ENCODE results near the gene FBXW12.

Gene FBXW12

DNA sequence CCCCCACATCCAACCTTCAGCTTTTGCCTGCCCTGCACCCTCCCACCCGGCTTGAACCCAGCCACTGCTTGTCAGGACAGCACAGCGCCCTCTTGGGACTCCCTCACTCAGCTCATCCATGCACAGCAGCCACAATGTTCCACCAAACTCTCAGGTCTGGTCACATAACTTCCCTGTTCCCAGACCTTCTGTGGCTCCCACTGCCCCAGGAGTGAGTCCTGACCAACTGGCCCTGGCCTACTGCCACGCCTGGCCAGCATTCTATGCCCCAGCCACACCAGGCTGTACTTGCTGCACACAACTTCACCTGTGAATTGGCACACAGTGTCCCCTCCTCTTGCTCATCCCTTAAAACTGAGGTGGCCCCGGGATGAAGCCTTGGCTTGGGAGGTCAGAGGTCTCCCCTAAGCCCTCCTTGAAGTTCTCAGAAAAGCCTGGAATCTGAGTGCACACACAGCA is 36.8 kb downstream of the FBXW12 start:
- peak; percentile 47 for DNase-seq

DNA sequence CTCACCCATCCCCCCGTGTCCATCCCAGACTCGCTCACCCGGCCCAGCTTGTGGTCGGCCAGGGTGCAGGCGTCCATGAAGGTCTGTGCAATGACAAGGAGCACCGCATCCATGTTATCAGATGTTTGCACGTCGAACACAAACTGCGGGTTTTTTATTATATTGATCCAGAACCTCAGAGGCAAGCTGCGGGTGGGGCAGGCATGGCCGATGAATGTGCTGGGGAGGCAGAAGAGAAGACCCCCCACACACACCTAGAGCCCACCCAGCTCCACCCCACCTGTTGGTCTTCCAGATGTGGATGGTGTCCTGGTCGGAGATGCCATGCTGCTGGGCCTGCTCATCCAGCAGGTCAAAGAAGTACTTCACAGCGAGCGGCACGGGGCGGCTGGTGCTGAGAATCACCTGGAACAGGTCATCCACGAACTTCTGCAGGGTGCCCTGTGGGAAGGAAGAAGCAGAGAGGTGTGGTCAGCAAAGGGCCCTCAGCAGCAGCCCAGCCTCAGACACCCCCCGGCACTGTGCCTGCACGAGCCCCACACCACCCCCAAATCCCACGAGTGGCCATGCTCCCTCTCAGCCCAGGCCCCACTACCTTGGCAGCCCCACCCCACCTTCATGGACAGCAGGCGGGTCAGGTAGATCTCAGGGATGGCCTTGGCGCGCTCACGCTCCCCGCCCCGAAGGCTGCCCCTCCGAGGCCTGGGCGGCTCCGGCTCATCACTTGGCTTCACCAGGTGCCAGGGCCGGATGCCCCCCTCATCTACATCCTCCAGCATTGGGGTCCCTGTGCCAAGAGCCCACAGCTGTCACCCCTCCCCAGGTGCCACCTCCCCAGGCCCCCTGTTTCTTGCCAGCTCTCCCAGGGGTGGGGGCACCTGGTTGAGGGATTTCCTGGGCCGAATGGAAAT is 37.5 kb downstream of the FBXW12 start:
- DNase-seq = no peak

DNA sequence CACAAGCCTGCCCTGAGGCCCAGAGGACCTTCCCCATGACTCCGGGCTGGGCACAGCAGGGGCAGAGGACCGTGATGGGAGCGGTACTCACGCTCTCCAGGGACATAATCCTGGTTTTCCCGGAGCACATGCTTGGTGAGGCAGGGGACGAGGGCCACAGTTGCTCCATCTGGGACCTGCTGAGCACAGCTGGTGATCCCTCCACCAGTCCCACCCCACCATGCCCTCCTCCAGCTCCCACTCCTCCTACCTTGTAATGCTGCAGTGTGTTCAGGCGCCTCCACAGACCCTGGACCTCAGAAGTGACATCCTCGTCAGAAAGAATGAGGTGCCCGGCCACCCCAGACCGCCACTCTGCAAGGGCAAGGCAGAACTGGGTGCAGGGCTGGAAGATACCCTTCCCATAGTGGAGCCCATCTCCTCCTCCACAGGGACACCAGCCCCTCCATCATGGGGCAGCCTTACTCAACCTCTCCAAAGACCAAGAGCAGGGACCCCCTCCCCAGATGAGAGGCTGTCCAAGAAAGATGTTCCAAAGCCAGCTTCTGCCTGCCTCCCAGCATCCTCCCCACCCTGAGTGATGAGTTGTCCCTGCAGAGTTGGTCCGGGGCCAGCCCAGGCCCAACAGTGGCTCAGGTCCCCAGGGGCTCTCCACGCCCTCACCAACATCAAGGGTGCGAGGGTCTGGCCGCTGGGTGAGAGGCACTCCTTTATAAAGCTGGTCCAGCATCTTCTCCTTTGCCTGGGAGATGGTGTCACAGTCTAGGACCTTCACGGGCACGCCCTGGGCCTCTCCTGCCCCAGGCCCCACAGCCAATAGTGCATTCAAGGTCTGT is 38.4 kb downstream of the FBXW12 start:
- no peak for DNase-seq

DNA sequence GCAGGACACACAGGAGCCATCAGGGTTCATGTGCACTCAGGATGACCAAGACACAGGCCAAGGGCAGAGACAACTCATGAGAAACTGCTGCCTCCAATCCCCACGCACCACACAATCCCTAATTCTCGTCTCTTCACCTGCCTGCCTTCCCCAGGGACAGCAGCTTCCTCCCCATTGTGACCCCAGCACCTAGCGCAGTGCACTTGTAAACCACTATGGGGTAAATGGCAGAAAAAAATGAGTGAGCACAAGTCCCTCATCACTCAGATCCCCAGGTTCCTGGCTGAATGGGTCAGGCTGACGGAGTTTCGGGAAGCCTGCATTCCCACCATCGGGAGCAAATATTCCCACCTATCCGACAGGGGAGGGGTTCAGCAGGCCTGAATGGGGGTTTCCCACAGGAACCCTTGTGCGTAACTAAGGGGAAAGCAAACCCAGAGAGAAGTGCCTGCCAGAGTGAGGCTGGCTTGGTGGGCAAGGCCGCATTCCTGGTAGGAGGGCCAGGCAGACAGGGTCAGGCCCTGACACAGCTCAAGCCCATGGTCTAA is 39.1 kb downstream of the FBXW12 start:
- DNase-seq = no peak

DNA sequence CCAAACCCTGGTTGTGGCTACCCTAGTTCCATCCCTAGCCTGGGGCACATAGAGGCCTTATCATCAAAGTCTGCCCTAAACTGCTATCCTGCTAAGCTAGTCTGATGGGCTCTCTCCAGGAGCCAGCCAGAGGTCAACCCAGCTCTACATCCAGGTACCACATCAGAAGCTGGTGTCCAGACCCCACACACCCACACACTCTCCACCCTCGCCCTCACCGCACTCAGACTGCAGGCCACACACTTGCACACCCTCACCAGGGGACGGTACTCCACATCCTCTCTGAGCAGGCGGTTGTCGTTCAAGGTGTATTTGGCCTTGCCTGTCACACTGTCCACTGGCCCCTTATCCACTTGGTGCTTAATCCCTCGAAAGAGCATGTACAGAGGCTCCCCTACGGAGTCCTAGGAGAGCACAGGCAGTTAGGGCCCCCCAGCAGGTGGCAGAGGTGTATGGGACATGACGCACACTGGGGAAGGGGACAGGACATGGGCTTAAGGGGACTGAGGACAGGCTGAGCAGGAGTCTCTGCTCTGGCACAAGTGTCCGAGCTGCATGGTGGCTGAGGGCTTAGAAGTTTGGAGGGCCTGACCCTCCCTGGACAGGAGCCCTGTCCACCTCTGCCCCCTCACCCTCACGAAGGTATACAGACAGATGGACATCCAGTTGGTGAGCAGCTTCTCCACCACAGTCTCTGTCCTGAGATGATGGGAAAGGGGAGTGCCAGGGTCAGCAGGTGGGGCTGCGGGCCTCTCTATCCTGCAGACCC is 39.8 kb downstream of the FBXW12 start:
- no peak for DNase-seq

DNA sequence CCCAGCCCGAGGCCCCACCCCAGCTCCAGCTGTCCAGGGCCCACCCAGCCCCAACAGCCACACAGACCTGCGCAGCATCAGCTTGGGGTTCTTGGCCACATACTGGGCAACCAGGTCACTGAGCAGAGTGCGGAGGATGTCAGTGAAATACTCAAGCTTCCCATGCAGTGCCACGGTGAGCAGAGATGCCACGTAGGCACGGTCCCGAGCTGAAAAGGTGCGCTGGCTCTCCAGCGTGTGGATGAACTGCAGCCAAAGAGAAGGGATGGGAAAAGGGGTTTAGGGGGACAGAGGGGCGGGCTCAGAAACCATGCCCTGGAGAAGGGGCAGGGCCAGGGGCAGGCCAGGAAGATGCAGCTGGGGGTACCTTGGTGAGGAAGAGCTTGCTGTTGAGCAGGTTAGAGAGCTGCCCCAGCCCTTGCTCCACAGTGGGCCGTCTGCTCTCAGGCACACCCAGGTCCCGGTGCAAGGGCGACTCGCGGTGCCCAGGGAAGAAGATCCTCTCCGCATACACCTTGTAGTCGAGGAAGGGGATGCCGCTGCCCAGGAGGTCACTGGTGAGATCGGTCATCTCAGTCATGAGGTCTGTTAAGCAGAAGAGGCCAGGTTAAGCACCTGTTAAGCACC is 40.5 kb downstream of the FBXW12 start:
- no peak for DNase-seq

DNA sequence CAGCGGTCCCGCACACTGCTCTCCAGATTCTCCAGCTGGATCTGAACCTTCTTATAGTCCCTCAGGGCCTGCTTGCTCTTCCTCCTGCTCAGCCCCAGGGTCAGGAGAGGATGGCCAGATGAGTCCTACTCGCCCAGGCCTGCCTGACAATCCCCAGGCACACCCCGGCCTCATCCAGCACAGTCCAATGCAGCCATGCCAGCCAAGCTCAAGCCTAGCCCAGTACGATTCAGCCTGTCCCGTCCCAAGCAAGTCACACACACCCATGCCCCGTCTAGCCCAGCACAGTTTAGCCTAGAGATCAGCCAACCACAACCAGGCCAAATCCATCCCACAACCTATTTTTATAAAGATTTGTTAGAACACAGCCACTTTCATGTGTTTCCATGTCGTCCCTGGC is 41.1 kb downstream of the FBXW12 start:
- DNase-seq = no peak

DNA sequence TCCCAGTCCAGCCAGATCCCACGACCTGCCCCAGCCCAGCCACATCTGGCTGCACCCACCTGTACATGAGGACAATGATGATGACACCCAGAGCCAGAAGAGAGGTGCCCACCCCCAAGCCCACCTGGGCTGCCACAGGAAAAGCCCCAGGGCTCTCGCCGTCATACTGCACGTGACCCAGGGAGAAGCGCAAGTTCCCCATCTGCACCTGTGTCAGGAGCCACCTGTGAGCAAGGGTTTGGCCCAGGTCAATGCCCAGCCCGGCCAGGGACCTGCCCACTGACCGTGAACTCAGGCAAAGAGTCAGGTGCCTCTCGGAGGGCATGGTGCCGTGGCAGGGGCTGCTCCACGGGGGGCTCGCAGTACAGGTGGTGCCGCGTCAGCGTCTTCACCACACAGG is 41.6 kb downstream of the FBXW12 start:
- no peak for DNase-seq

DNA sequence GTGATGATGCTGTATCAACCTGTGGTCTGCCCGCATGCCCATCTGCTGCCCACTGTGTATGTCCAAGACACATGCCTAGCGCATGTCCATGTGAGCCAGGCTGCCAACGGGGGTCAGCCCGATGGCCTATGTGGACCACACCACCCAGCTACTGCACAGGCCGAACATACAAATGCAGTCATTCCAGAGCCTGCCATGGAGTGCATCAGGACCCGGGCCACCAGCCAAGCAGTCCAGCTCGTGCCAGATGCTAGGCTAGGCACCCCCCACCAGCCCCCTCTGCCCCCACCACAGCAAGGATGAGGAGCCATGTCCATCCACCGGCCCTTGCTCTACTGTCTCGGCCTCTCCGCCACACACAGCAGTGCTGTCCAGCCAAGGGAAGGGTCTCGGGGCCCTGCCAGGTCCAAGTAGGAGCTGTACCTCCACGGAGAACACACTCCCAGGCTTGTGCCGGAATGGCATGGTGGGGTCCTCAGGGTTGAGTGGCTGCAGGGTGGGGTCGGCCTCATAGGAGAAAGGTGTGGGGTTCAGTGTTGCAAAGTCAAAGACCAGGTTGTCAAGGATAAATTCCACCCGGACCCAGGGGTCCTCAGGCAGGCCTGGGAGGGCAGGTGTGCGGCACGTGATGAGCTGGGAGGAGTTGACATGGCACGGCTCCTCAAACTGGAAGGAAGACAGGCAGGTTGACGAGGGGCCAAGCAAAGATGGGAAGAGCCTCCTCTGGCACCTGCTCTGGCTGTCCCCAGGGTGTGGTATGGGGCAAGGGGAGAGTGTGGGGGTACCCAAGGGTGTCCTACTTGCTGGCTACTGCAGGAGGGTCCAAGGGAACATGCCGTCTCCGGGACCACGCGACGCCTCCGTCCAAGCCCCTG is 42.6 kb downstream of the FBXW12 start:
- DNase-seq = no peak

DNA sequence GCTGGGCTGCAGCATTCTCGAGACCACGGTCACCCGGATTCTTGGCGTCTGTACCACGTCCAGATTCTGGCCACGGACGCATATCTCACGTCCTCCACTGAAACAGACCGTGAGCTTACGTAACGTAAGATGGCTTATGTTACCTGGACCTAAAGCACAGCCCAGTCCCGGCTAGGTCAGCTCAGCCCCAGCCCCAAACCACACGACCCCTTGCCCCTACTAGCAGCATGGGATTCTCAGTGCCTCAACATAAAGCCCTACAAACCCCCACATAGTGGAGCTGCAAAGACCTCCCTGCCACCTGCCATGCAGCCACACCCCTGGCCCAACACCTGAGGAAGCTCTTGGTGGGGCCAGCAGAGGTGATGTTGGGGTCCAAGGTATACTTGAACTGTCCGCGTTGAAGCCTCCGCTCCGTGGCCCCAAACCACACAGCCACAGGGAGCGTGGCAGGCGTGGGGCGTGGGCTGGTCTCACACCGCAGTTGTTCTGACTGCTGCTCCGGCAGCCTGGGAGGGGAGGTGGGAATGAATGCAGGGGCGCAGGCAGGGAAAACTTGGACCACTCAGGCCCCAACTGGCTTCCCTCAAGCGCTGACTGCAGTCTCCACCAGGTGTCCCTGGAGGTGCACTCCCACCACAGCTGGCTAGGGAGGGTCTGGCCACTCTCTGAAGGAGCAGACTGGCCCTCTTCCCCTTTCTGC is 43.4 kb downstream of the FBXW12 start:
- DNase-seq = no peak

DNA sequence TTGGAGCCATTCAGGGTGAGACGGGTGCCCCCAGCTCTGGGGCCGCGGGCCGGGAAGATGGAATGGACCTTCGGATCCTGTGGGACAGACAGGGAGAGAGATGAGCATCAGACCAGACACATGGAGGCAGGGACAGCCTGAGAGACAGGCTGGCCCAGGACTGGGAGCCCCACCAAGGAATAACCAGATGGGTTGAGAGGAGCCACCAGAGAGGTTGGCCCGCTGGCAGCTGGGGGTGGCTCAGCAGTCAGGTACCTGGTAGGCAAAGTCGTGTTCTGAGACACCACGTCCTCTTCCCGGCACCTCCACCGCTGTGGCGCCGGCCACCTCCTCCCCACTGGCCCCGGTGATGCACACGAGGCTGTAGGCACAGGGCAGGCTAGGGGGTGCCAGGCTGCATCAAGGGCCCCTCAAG is 44.1 kb downstream of the FBXW12 start:
- no peak for DNase-seq

DNA sequence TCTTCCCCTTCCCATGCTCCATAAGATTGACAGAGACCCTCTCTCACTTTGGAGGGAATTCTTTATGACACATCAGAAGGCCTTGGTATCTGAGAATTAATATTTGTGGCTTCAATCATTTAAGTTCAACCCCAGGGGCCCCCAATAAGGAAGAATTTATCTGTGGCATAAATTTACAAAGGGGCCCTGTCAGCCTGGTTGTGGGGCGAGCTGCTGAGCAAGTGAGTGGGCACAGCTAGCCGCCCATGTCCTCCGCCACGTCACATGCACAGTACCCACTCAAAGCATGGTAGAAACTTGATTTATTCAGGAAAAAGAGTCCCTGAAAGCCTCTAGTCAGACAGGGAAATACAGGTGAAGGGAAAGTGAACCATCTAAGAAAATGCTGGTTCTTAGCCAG is 44.5 kb downstream of the FBXW12 start:
- no peak for DNase-seq

DNA sequence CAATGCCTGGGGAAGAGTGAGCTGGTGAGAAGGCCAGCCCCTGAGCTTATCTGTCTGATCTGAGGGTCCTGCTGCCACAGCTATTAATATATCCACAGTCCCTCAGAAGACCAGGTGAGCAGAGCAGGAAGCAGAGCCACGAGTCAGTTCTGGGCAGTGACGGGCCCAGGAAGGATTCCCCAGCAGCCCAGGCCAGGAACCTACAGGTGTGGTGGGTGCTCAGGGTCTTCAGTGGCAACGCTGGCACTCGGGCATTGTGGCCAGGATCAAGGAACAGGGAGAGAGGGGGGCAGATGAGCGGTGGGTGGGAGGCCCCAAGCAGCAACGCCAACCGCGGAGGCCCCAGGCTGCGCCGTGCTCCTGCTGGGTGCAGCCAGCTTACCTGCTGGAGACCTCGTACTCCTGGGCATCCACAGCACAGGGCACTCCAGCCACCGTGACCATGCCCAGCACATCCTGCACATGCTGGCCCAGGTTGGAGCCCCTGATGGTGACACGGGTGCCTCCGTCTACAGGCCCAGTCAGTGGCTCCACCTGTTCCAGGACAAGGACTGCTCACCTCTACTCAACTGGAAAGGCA is 45.6 kb downstream of the FBXW12 start:
- no peak for DNase-seq

DNA sequence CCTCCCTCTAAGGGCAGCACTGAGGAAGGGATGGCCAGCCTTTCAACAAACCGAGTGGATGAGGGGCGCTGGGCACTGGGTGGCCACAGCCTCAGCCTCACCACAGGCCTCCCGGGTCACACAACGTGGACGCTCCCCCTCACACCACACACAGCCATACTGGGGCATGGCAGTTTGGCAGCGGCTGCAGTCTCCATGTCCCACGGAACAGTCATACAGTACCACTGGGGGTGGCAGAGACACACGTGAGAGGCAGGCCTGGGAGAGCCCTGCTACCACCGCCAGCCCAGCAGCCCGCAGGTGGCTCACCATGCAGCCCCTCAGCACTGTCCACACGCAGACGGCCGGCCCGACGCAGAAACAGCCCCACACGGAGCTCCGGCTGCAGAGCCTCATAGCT is 46.1 kb downstream of the FBXW12 start:
- DNase-seq = no peak

DNA sequence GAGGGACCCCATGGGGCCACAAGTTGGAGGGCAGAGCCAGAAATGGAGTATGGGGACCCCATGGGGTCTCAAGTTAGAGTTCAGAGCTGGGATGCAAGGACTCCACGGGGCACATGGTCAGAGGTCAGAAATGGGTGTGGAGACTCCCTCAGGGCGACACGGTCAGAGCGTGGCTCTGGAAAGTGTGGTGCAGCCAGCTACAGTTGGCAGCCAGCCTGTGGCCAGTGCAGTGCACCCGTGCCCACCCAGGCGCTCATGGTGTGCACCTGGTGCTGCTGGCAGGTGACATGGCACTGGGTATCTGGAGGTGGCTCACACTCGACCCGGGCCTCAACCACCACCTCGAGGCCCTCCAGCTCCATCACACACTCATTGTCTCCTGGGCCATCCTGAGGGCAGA is 46.6 kb downstream of the FBXW12 start:
- no peak for DNase-seq

DNA sequence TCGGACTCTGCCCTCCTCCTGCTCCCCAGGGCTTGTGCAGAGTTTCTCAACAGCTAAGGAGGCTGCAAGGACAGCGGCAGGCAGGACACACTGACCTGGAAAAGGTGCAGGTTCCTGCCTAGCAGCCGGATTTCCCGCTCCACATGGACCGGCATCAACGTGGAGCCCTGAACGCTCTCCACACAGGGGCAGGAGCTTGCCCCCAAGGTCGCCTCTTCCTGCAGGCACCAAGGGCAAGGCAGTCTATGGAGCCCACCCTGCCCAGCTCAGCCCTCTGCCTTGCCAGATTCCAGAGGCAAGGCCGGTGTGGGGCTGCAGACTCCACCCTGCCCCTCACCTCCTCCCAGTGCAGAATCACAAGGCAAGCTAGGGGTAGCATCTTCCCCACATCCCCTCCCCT is 47.1 kb downstream of the FBXW12 start:
- DNase-seq = no peak

DNA sequence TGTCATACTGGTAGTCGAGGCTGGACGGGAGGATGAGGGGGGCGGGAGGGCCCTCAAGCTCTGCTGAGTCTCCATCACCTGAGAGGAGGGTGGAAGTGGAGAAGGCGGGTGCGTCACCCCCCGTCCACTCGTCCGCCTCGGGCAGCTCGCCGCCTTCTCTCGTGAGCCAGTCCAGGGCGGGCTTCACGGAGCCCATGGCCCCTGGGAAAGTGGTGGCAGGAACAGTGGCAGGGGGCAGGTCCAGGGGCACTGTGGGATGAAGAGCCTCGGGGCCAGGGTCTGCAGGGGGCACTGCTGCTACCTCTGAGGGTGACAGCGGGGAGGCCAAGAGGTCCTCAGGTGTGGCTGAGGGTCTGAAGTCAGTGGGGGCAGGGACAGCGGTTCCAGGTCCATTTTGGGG is 47.6 kb downstream of the FBXW12 start:
- DNase-seq = no peak

DNA sequence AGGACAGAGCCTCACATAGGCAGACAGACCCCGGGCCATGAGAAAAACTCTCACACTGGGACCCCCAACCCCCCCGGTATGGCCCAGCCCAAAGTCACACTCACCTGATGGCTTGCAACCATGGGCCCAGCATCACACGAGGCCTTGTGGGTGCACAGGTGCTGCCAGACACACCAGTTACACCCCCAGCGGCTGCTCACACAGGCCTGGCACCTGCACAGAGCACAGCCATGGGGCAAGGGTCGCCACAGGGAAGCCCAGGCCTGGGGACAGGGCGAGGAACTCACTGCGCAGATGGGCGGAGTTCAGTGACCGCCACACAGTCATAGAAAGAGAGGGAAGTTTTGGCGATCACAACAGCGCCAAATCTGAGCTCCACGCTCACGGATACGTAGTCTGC is 48.5 kb downstream of the FBXW12 start:
- no peak for DNase-seq

DNA sequence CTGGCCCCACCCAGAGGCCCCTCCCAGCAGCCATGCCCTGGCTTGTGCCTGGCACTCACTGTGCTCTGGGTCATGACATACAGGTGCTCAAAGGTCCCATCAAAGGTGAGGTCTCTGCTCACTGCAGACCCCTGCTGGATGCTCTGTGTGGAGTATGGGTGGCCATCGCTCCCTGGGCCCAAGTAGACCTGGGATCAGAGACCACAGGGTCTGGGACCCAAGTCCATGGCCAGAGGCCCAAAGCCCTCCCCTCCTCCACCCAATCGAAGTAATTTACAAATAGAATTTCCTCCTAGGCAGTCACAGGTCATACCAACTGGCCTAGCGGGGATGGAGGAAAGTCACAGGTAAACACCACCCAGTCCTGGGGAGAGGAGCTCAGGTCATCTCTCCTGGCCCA is 50.3 kb downstream of the FBXW12 start:
- DNase-seq = no peak

DNA sequence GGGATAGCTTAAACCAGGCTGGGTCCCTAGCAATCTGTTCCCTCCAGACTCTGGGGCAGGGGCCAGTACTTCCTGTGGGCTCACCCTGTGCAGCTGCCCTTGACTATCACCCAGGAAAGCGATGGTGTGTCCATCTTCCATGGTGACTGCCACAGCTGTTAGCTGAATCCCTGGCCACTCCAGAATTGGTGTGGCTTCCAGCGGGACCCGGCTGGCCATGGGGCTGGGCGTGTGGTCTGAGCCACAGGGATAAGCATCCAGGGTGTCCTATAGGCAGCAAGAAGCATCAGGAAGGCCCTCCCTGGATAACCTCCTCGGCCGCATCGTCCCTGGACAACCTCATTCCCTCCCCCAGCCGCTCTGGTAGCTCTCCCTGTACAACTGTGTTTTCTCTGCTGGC is 50.7 kb downstream of the FBXW12 start:
- no peak for DNase-seq
